Ishikawa (cell line): ENCODE data around the gene MICAL3.

Experiments used
- CEBPB ChIP-seq: IDR thresholded peaks from 2 replicates; pipeline ENCODE4 v1.6.1; 2012
- CREB1 ChIP-seq: IDR thresholded peaks from 2 replicates; pipeline ENCODE4 v1.6.1; 2012; ENCODE audit warnings: low read depth
- EGR1 ChIP-seq: IDR thresholded peaks from 2 replicates; pipeline ENCODE4 v1.6.1; 2012
- EP300 ChIP-seq: IDR thresholded peaks from 2 replicates; pipeline ENCODE4 v1.6.1; 2012; ENCODE audit warnings: borderline replicate concordance
- FOXM1 ChIP-seq: IDR thresholded peaks from 2 replicates; pipeline ENCODE4 v1.6.1; 2012; ENCODE audit warnings: low read depth, borderline replicate concordance
- MAX ChIP-seq: IDR thresholded peaks from 2 replicates; pipeline ENCODE4 v1.6.1; 2012
- NFIC ChIP-seq: IDR thresholded peaks from 2 replicates; pipeline ENCODE4 v1.6.1; 2012
- RAD21 ChIP-seq: IDR thresholded peaks from 2 replicates; pipeline ENCODE4 v1.6.1; 2012; ENCODE audit warnings: low read depth
- REST ChIP-seq: IDR thresholded peaks from 2 replicates; pipeline ENCODE4 v1.6.1; 2012; ENCODE audit warnings: low read depth, mild to moderate bottlenecking
- TAF1 ChIP-seq: IDR thresholded peaks from 2 replicates; pipeline ENCODE4 v1.6.1; 2012; ENCODE audit warnings: low read depth, mild to moderate bottlenecking
- TCF12 ChIP-seq: IDR thresholded peaks from 2 replicates; pipeline ENCODE4 v1.6.1; 2012; ENCODE audit warnings: low read depth
- TEAD4 ChIP-seq: IDR thresholded peaks from 2 replicates; pipeline ENCODE4 v1.6.1; 2012
- USF1 ChIP-seq: IDR thresholded peaks from 2 replicates; pipeline ENCODE4 v1.6.1; 2012
- YY1 ChIP-seq: IDR thresholded peaks from 2 replicates; pipeline ENCODE4 v1.6.1; 2012; ENCODE audit warnings: low read depth
- ZBTB7A ChIP-seq: IDR thresholded peaks from 2 replicates; pipeline ENCODE4 v1.6.1; 2012; ENCODE audit warnings: low read depth

Gene MICAL3

GRCh38 chr22:17914474-17914873 lies 109.9 kb downstream of the MICAL3 start:
- no peak for TF ChIP-seq USF1
- no peak for TF ChIP-seq NFIC

- TF ChIP-seq MAX (no peak), ZBTB7A (no peak)
Measured at GRCh38 chr22:17913801-17914347, 110.5 kb downstream of the MICAL3 start.

- TF ChIP-seq RAD21: no peak
- TF ChIP-seq CREB1: no peak
- no peak for TF ChIP-seq NFIC
- no peak for TF ChIP-seq REST
- TF ChIP-seq USF1: no peak
- no peak for TF ChIP-seq CEBPB
- TF ChIP-seq TAF1: no peak
- no peak for TF ChIP-seq EGR1
- no peak for TF ChIP-seq TEAD4
- TF ChIP-seq MAX: no peak
- no peak for TF ChIP-seq FOXM1
- TF ChIP-seq TCF12: no peak
- TF ChIP-seq ZBTB7A: no peak
- no peak for TF ChIP-seq EP300
- no peak for TF ChIP-seq YY1
Measured at GRCh38 chr22:17912945-17913721, 111.2 kb downstream of the MICAL3 start.

GRCh38 chr22:17911887-17912286 lies 112.5 kb downstream of the MICAL3 start:
- TF ChIP-seq MAX (no peak), TAF1 (no peak), TCF12 (no peak), TEAD4 (no peak), FOXM1 (no peak), EGR1 (no peak), YY1 (no peak), RAD21 (no peak), ZBTB7A (no peak), CREB1 (no peak), EP300 (no peak), CEBPB (no peak), NFIC (no peak), REST (no peak), USF1 (no peak)

- TF ChIP-seq TEAD4 (no peak), CREB1 (no peak), TCF12 (no peak), CEBPB (no peak), FOXM1 (no peak)
Measured at GRCh38 chr22:17911312-17911705, 113.1 kb downstream of the MICAL3 start.

- peak; percentile 84 for TF ChIP-seq RAD21
- 0 out of 2 replicates have a peak, but pooled peaks have one; percentile 24 for TF ChIP-seq TEAD4
- TF ChIP-seq MAX: 0 out of 2 replicates have a peak, but pooled peaks have one; percentile 26
- no peak for TF ChIP-seq TCF12
Measured at GRCh38 chr22:17910561-17911311, 113.6 kb downstream of the MICAL3 start.
